GM19025 (cell line): ENCODE data around the gene SWAP70.
"Not testable (repeated sequence)": the region's sequence is repeated elsewhere in the genome, so short reads cannot be mapped to it uniquely, and the experiment has no call there.

Source experiments
- ATAC-seq: cut with Tn5 transposase; IDR thresholded peaks from one replicate; pipeline ENCODE4 v1.9.1; 2021; ENCODE audit warnings: mild to moderate bottlenecking, low read depth, moderate library complexity; ENCODE audit not compliant: unreplicated experiment

The SWAP70 gene

DNA sequence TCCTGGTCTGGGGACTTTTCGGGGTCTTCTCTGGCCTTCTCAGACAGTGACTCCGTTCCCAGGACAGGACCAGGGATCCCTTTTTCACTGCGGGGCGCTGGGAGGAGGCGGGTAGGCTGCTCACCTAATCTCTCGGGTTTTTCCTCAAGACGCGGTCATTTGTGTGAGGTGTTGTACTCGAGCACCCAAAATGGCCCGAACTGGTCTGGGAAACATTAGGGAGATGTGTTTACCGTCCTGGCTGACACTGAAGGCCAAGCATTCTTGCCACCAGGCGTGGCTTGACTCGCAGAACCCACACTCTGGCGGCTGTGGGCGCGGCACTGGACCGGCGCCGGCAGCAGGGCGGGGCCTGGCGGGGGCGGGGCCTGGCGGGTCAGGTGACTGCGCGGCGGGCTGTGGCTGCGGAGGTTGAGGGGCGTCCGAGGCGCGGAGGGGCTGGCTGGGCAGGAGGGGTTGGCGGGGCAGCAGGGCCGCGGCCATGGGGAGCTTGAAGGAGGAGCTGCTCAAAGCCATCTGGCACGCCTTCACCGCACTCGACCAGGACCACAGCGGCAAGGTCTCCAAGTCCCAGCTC lies at the start of gene SWAP70:
SWAP70 (plus strand) TSS at position 379 of the 577 bp plus-strand sequence; CDS start at position 482, 103 bp downstream.
- peak; percentile 85 for ATAC-seq

GRCh38 chr11:9615031-9615451 lies 48.8 kb upstream of the SWAP70 start:
- ATAC-seq: peak; percentile 42

DNA sequence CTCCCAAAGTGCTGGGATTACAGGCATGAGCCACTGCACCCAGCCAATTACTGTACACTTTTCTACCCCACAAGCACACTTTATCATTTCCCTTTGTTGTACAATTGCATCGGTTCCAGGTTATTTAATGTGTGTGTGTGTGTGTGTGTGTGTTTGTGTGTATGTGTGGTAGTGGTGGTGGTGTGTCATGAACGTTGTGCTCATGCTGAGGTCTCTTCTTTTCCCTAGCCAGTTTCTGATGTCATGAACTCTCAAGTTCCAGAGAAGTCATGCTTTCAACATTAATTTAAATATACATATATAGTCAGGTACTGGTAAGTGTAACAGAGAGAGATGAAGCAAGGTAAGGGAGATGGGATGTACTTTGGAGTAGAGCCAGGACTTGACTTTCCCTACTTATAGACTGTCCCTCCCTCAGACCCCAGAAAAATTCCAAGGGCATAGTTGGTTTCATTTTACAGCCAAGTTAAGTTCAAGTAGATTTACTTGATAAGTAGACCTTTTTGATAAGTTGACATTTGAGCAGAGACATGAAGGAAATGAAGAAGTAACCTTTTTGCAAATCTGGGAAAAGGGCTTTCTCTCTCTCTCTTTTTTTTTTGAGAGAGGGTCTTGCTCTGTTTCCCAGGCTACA lies 47.7 kb upstream of the SWAP70 start:
- no peak for ATAC-seq

DNA sequence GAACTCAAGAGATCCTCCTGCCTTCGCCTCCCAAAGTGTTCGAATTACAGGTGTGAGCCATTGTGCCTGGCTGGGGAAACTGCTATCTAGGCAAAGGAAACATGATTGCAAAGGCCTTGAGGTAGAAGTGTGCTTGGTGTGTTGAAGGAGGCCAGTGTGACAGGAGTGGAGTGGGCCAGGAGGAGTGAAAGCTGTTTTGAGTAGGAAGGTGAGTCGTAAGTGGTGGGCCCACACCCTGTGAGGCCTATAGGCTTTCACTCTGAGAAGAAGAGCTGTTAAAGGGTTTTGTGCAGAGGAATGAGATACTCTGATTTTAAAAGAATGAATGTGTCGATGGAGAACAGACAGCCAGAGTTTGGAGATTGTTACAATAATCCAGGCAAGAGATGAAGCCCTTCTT lies 47.0 kb upstream of the SWAP70 start:
- ATAC-seq: no peak

DNA sequence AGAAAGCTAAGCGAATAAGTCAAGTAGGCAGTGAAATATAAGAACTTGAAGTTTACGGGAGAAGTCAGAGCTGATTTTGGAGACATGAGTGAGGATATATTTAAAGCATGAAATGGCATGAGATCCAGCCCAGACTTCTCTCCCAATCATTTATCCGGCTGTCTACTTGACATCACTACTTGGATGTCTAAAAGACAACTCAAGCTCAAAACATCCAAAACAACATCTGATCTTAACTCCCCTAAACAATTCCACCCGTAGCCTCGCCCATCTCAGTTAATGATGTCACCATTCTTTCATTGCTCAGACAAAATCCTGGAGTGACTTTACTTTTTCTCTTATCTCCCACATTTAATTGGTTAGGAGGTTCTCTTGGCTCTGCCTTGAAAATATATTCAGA lies 45.9 kb upstream of the SWAP70 start:
- ATAC-seq: no peak

GRCh38 chr11:9619004-9619403 lies 44.9 kb upstream of the SWAP70 start:
- no peak for ATAC-seq

DNA sequence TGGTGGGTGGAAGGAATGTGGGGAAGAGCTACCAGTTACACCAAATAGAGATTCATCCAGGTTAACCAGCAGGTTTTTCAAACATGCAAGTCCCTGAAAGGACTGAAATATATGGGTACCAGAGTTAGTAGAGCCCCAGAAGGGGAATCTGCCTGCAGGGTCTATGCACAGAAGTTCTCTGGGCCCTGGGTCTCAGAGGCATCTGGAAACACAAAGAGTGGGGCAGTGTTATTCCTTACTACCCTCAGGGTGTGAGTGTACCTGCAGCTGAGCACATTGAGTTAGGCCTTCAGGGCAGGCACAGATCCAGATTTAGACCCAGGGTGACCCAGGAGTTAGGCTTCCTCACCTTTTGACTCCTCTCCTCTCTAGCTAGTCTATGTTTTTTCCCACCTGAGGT lies 43.9 kb upstream of the SWAP70 start:
- ATAC-seq: no peak

GRCh38 chr11:9622353-9622752 lies 41.5 kb upstream of the SWAP70 start:
- not testable (repeated sequence) for ATAC-seq

GRCh38 chr11:9623053-9623452 lies 40.8 kb upstream of the SWAP70 start:
- ATAC-seq: not testable (repeated sequence)

- no peak for ATAC-seq
Observed at GRCh38 chr11:9624448-9624847, 39.4 kb upstream of the SWAP70 start.

DNA sequence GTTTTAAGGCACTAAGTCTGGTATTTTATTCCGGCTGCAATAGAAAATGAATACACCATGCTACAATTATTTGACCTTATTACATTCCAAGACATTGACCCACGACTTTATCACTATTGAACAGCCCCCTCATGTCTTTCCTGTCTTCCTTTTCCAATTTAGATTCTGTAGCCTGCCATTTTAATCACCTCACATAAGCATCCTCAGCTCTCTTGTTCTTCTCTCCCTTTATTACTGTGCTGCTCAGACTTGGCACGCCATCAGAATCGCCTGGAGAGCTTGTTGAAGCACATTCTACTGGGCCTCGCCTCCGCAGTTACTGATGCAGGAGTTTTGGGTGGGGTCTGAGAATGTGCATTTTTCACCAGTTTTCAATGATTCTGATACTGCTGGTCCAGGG lies 38.7 kb upstream of the SWAP70 start:
- no peak for ATAC-seq

DNA sequence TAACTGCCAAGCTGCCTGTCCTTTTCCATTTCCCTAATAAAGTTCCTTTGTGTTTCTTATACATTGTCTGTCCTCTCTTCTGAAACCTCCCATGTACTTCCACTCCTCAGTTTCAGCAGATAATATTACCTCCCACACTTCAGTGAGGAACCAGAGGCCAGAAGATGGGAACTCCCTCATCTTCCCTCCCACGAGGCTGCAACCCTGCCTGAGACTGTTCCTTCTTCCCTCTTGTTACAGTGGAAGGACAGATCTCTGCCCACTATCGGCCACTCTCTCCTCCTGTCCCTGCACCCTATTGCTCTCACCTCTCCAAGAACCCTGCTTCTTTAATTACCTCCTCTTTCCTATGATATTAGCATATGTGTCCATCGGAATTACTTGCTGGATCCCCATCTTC lies 38.1 kb upstream of the SWAP70 start:
- ATAC-seq: no peak

DNA sequence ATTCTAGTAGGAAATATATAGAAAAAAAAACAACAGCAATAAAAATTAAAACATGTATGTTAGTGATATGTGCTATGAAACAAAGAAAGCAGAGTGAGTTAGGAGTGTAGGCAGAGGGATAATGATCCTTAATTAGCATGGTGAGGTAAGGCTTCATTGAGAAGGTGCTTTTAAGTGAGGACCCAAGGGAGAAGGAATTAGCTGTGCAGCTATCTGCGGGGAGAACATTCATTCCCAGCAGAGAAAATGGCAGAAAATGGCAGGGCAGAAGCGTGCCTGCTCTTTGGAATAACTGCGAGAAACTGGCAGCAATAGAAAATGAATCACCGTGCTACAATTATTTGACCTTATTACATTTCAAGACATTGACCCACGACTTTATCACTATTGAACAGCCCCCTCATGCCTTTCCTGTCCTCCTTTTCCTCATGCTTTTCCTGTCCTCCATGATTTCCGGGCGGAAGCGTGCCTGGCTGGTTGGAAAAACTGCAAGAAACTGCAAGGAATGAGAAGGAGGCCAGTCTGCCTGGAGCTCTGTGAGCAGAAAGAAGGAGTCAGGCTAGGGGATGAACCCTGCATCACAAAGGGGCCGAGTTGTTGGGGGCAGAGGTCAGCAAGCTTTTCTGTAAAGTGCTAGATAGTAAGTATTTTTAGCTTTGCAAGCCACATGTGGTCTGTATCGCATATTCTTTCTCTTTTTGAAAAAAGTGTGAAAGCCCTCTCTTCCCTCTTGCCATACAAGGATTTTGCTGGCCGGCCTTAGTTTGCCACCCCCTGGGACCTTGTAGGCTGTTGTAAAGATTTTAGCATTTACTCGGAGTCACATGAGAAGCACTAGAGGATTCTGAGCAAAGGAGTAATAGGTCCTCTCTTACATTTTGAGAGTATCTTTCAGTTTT lies 37.1 kb upstream of the SWAP70 start:
- no peak for ATAC-seq

- ATAC-seq: no peak
Observed at GRCh38 chr11:9629064-9629463, 34.8 kb upstream of the SWAP70 start.

DNA sequence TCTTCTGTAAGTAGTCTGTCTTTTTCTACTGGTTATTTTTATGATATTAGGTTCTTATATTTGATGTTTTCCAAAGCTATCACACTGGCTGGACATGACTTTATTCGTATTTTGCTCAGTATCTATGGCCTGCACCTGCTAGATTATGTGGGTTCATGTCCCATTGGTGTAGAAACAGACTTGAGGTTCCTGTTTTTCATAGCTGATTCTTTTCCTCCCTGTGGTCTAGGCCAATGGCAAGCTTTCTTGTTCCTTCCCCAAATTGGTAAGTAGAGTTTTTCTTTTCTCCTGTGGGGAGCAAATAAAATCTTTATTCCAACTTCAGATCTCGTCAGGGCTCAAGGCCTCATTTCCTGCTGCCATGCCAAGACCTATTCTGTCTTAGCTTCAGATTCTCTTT lies 30.2 kb upstream of the SWAP70 start:
- no peak for ATAC-seq

DNA sequence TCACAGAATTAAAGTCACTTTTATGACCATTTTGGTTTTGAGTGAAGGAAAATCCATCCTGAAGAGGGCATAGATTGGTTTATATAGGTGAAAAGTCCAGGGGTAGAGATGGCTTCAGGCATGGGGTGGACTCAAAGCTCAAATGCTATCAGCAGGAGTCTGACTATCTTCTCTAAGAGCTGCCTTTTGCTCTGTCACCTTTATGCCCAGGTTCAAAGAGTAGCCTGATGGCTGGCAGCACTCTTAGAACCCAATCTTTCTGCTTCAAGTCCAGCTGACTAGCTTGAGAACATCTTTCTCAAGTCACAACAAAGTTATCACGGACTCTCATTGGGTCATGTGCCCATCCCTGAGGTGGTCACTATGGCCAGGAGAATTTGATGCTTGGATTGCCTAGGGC lies 27.2 kb upstream of the SWAP70 start:
- no peak for ATAC-seq

DNA sequence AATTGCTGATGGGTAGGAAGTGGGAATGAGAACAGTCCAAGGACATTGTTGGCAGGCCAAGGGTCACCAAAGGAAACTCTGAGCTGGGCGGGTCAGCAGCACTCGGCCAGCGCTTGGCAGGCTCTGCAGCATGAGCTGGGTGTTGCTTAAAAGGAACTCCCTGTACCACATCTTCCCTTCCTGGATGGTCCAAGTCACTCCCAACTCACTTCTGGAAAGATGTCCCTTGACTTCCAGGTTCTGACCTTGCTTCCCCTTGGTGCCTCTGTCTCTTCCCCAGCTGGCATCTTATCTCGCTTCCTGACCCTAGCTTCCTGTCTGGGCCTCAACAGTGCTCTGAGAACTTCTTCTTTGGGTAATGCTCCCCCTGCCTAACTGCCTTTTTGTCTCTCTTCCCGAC lies 24.8 kb upstream of the SWAP70 start:
- ATAC-seq: no peak

GRCh38 chr11:9639985-9640384 lies 23.9 kb upstream of the SWAP70 start:
- no peak for ATAC-seq

- no peak for ATAC-seq
Observed at GRCh38 chr11:9642894-9643293, 21.0 kb upstream of the SWAP70 start.

DNA sequence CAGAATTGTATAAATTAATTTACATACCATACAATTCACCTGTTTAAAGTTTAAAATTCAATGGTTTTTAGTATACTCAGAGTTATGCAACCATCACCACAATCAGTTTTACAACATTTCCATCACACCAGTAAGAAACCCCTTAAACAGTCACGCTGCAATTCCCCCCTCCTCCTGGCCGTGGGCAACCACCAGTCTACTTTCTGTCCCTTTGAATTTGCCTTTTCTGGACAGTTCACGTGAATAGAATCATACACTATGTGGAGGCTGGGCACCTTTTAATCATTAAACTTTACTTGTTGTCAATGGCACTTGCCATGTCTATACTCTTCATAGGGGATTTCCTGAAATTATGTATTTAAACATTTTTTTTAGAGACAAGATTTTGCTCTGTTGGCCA lies 20.1 kb upstream of the SWAP70 start:
- peak; percentile 85 for ATAC-seq

DNA sequence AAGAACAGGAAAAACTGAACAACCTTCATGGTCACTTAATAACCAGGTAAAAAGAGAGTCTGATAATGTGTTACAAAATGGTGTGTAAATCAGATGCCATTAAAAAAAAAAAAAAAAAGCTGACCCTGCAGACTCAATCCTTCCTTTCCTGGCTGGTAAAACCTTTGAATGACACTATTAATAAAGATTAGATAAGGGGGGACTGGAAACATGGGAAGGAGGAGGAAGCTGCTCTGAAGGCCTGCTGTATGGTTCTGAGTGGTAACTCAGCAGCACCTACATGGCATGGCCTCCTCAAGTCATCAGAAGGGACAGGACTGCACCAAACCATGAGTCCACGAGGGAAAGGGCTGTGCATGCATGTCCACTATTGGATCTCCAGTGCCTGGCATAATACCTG lies 18.0 kb upstream of the SWAP70 start:
- ATAC-seq: no peak

DNA sequence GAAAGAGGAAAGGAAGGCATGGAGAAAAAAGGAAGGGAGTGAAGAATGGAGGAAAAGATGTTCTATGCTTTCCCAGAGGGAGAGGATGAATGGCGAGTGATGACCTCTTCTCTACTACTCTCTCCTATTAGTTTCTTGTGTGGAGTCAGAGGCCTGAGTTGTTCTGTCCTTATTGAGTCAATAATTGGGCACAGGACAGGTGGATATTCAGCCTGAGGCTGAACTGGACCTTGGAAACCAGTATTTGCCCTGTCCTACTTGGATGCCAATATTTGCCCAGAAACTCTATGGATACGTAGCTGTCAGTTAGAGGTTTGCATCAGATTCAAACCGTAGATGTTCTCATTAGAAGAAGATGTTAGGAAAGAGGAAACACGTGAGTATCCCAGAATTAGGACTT lies 17.6 kb upstream of the SWAP70 start:
- no peak for ATAC-seq
